NCI-H187 (cell line): ENCODE measurements around the gene CD7.

Experiments
- DNase-seq, 2 experiments: peaks; one replicate each; lab custom pipeline; 2025; lab: John Stamatoyannopoulos, UW

Gene CD7

DNA sequence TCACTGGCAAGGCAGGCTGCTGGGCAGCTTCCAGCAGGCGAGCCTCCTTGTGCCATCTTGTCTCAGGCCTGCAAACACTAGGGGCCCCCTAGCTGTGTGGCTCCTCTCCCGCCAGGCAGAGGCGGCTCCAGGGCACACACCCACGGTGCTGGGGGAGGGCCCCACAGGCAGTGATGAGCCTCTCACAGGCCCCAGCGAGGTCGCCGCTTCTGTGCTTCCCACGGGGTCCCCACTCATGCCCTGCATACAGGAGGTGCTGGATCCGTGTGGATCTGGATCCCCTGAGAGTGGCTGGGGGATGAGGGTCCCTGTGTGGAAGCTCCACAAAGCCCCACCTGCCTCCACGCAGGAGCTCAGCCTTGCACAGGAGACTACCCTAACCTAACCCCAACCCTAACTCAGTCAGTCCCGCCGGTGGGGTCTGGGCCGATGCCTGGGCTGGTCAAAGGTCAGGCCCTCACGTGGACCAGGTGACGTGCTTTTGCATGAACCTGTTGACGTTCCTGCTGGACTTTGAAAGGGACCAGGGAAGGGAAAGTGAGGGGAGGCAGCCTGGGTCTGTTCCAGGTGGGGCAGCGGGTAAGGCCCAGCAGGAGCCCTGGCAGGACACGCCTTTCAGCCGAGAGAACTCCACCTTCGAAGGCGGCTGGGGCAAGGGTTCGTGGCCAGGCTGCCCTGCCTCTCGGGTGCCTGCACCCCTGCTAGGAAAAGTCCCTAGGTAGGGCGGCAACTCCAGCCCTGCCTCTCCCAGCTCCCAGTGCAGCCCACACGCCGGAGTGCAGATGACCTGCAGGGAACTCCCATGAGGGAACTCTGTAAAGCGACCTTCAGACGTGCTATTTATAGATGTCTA, 11.0 kb upstream of the CD7 start:
- DNase-seq, result no peak

DNA sequence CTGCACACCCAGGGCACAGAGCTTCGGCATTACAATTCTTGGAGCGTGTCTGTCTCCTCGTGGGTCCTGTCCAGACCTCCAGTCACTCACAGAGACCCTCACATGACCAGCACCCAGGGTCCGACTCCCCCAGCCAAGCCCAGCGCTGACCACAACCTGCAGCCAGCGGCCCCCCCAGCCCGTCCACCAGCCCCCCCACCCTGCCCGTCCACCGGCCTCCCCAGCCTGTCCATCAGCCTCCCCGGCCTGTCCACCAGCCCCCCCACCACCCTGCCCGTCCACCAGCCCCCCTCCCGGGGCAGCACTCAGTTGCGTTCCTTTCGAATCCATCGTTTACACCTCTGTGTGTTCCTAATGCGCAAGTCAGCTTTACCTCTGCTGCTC, 10.3 kb upstream of the CD7 start:
- no peak for DNase-seq

DNA sequence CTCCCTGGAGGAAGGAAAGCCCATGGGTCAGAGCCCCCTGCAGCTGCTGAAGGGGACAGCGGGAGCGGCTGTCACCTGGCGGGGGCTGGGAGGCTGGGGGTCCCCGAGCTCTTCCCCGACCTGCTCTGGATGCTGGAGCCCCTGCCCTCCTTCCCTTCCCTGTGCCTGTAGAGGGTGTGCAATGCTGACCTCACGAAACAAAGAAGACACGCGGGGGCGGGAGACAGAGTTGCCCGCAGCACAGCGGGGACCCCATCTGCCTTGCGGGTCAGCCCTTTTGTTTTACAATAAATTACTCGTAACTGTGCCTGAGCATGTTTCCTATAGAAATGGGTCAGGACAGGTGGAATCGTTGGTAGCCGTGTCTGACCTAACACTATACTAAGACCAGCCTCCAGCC, 9.9 kb upstream of the CD7 start:
- no peak for DNase-seq

DNA sequence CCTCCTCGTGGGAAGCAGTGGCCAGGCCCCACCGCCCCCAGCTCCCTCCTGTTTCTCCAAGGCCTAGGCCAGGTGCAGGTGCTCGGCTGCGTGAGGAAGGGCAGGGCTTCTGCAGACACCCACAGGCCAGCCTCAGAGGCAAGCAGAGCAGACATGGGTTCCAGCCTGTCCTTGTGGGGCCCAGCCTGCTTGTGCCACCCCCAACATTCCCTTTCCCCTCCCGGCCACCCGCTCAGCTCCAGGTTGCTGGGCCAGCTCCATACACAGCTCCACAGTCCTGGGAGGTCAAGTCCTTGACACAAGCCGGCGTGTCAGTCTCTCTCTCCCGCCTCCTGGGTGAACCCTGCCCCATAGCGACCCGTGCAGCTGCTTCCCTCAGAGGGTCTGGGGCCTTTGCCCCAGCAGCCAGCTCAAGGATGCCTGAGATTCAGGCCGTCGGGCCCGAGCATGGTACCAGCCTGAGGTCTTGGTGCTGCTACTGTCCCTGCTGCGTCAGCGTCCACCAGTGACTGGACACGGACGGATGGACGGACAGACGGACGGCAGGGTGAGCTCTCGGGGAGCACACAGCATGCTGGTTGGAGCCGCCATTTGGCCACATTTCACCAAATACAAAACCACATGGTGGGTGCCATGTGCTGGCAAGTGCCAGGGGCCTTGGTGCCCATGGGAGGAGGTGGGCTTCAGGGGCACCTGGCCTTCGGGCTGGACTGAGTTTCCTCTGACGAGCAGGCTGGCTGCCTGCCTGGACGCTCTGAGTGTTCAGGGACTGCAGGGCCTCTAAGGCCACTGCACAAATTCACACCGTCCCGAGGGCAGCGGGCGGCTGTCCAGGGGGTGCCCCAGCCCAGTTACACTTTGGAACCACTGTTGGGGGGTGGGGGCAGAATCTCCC, 8.1 kb upstream of the CD7 start:
- no peak for DNase-seq

DNA sequence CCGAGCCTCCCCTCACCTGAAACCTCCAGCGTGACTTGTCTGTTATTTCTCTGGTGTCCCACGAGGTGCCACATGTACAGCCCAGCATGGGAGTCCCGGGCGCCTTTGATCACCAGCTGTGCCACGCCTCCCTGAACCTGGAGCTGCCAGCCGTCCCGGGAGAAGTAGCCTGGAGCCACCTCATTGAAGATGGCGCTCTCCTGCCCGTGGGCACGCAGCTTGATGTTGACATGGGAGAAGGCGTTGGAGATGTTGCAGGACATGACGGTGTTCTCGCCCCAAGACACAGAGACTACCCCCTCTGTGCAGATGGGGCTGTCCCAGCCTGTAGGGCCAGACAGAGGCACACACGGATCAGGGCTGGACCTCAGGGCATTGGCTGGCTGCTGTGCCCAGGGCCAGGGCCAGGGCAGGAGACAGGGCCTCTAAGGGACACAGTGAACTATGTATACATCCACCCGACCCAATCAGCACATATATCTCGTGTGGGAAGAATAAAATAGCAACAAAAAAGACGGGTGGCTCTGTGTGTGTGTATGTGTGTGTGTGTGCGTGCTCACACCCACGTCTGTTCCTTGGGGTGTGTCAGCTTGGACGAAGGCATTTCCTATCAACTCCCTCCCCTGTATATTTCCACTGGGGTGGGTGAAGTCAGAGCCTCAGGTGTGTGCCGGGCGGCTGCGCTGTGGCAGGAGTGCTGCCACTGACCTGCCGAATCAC, 7.3 kb upstream of the CD7 start:
- DNase-seq, result no peak

DNA sequence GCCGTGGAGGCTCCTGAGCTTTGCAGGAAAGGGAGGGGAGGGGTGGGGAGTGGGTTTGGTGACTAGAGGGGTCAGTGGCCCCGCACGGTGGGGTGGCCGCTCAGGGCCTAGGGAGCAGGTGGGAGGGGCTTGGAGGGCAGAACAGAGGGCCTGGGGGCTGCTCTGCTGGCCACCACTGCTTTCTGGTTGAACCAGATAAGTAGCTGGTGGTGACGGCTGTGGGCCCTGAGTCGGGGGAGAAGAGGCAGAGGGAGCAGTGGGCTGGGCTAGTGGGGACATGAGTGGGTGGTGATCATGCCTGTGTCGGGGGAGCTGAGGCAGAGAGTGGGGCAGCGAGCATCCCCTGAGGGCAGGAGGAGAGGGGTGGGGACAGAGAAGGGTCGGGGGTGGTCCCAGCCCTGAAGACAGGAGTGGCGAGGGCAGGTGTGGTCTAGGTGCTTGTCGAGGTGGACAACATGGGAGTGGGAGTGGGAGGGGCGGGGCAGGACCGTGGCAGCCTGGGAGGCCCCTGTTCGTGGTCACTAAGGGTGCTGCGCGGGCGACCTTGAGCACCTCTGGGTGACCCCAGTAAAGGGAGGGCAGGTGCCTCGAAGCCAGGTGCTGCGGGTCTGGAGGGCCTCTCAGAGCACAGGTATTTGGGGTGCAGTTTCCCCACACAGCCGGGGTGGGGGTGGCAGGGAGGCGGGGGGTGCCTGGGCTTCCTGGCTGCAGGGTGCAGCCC, 6.3 kb upstream of the CD7 start:
- no peak for DNase-seq

DNA sequence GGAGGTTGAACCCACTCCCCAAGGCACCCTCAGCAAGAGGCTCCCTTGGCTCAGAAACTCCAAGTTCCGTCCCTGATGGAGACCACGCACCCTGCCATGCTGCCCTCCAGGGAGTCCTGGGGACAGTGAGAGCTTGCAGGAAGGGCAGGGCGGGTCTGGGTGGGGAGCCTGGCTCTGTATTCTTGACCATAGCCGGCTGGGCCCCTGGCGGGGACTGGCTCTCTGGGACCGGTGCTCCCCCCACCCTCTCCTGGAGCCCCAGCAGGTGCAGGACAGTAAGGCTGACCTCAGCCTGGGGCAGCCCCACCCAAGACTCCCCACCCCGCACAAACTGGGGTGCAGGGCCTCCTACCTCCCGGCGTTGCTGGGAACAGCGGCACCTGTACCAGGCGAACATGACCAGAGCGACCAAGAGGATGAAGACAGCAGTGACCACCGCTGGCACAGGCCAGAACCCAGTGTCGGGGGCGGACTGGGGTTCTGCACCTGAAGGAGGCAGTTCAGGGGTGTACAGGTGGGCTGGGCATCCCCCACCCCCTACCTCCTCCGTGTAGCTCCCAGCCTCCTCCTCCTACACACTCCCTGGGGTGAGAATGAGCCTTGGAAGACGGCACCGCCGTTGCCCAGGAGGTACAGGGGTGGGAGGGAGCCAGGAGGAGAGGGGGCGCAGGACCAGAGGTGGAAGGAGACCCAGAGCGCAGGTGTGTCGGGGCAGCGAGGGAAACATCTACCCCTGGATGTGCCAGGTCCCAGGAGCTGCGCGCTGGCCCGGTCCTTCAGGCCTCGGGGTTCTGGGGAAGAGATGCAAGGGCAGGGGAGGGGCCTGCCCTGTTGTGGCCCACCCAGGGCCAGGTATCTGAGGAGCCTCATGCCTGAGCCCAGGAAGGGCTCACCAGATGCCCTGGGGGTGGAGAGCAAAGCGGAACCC, 5.4 kb upstream of the CD7 start:
- no peak for DNase-seq

DNA sequence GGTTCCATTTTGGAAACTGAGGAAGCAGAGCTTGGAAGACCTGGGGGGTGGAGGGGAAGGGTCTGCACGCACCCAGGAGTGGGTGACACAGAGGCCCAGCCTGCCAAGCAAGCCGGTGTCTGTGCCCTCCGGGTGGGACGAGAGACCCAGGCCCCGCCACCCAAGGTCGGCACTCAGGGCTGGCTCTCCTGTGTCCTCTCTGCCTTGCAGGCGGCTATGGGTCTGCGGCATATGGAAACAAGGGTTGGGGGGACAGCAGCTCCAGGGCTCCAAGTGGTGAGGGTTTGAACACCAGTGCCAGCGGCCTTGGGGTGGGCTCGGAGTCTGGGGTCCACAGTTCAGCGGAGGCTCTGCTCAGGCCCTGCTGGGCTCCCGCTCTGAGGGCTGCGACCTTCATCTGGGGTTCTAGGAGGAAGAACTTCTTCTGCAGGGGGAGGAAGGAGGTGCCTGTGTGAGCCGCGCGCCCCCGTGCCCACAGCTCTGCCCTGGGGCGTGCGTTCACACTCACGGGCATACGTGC, 4.6 kb upstream of the CD7 start:
- DNase-seq, result no peak

DNA sequence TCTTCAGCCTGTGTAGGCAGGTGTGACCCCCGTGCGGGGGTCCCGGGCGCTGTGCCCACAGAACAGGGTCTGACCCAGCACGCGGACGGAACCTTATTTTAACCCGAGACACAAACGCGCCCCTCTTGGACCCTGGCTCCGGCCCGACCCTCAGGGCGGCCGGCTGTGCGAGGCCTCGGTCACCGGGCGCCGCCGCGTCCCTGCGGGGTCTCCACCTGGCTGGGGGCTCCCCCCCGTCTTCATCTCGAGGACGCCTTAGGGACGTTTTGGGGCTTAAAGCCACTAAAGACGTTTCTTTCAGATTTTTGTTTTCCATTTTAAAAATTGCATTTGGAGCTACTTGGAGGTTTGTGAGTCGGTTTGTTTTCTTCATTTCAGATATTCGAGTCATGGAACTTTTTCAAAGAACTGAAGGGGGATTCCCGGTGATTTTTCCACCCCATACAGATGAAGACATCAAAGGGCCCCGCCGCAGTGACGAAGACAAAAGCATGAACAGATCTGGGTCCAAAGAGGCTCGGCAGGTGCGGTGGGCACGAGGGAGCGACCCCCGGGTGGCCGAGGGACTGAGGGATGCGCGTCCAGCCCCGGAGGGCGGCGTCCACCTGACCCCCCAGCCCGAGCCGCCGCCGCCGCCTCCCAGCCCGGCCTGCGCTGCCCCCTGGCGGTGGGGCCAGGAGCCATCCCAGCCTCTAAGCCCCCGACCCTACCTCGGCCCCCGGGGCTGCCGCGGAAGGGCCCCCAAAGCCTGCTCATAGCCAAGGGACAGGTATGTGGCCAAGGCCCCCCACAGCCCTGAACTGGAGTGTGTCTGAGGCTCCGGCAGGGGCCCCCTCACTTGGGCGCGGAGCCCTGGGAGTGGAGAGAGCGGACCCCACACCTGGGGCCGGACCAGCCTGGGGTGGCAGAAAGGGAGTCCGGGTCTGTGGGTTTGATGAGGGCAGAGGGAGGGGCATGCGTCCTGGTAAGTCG, 3.8 kb upstream of the CD7 start:
- no peak for DNase-seq

DNA sequence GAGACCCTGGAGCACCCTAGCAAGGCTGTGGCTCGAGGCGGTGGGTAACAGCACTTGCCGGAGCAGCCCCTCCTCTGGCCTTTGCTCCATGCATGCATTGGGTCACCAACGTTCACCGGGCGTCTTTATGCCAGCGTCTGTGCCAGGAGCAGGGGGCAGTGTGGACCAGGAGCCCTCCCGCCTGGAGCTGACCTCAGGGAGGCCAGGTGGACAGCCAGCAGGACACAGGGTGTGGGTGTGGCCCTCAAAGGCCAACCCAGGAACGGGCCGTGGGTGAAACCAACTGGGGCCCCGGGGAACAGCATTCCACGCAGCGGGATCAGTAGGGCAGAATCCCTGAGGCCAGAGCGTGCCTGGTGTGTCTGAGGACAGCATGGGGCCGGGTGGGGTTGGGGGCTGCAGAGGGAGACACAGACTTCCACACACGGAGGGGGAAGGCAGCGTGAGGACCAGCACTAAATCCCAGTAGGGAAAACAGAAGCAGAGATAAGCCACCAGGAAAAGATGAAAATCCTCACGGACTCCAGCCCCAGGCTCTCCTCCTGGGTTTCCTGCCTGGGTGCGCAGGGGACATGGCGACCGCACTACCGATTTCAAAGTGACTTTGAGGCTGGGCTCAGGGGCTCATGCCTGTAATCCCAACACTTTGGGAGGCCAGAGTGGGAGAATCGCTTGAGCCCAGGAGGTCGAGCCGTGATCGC, 2.9 kb upstream of the CD7 start:
- no peak for DNase-seq

DNA sequence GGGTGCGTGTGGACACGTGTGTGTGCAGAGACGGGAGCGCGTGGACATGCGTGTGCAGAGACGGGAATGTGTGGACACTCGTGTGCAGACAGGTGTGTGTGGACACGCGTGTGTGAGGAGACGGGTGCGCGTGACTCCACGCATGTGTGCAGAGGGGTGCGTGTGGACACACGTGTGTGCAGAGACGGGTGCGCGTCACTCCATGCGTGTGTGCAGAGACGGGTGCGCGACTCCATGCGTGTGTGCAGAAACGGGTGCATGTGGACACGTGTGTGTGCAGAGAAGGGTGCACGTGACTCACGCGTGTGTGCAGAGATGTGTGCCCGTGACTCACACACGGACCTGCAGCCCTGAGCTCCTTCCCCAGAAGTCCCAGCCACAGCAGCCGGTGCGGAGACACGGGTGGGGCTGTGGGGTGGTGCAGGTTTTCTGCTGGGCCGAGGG, 2.2 kb upstream of the CD7 start:
- DNase-seq, result no peak

DNA sequence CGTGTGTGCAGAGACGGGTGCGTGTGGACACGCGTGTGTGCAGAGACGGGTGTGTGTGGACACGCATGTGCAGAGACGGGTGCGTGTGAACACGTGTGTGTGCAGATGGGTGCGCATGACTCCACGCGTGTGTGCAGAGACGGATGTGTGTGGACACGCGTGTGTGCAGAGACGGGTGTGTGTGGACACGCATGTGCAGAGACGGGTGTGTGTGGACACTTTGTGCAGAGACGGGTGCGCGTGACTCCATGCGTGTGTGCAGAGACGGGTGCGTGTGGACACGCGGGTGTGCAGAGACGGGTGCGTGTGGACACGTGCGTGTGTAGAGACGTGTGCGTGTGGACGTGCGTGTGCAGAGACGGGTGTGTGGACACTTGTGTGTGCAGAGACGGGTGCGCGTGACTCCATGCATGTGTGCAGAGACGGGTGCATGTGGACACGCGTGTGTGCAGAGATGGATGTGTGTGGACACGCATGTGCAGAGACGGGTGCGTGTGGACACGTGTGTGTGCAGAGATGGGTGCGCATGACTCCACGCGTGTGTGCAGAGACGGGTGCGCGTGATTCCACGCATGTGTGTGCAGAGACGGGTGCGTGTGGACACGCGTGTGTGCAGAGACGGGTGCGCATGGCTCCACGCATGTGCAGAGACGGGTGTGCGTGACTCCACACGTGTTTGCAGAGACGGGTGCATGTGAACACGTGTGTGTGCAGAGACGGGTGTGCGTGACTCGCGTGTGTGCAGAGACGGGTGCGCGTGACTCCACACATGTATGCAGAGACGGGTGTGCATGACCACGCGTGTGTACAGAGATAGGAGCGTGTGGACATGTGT, 1.6 kb upstream of the CD7 start:
- DNase-seq, result no peak

DNA sequence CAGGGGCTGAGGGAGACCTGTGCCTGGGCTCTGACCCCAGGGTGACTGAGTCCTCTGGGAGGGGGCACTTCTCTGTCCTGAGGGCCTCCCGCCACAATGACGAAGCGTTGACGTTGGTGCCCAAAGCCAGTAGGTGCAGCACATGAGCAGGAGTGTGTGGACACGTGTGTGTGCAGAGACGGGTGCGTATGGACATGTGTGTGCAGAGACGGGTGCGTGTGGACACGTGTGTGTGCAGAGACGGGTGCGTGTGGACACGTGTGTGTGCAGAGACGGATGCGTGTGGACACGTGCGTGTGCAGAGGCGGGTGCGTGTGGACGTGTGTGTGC, 726 bp upstream of the CD7 start:
- no peak for DNase-seq

DNA sequence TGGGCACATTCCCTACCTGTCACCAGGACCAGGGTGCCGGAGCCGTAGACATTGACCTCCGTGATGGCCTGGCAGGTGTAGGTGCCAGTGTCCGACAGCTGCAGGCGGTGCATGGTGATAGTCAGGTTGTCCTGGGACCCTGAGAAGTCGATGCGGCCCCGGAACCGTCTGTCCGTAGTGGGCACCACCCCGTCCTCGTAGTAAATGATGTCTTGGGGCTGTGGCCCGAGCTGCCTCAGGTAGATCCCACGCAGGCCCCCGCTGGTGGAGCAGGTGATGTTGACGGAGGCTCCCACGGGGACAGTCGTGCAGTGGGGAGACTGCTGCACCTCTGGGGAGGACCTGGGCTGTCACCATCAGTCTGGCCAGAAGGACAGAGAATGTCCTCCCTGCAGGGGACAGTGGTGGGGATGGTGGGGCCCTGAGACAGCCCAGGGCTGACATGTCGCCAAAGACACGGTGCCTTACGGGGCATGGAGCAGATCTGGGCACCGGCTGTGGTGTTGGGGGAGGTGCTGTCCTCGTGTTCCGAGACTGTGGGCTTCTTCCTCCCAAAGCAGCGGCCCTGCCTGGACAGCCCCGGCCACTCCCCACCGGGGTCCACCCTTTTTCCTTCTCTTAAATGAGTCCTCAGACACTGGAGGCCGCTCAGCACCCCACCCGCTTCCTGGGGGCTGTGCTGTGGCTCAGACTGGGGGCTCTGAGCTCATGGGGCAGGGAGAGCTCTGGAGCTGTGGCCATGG, 586 bp downstream of the CD7 start:
- no peak for DNase-seq

DNA sequence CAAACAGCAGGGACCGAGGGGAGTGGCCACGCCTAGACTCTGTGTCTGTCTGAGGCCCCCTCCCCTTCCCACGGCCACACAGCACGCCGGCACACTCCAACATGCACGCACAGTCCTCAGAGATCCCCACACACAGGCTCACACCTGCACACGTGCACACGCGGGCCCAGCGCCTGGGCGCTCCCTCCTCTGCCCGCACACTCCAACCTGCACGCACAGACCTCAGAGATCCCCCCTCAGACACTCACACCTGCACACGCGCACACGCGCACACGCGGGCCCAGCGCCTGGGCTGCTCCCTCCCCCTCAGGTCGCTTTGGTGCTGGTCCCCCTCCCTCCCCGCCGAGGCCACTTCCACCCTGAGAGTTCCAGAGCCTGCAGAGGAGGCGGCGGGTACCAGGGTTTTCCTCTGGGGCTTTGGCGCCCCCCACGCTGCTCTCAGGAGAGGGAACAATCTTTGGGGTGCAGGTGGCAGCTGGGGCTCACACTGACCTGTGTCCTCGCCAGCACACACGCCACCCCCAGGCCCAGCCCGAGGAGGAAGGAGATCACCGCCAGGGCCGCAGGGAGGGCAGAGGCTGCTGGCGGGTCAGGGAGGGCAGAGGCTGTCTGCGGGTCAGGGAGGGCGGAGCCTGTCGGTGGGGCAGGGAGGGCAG, 1.6 kb downstream of the CD7 start:
- DNase-seq, result no peak

DNA sequence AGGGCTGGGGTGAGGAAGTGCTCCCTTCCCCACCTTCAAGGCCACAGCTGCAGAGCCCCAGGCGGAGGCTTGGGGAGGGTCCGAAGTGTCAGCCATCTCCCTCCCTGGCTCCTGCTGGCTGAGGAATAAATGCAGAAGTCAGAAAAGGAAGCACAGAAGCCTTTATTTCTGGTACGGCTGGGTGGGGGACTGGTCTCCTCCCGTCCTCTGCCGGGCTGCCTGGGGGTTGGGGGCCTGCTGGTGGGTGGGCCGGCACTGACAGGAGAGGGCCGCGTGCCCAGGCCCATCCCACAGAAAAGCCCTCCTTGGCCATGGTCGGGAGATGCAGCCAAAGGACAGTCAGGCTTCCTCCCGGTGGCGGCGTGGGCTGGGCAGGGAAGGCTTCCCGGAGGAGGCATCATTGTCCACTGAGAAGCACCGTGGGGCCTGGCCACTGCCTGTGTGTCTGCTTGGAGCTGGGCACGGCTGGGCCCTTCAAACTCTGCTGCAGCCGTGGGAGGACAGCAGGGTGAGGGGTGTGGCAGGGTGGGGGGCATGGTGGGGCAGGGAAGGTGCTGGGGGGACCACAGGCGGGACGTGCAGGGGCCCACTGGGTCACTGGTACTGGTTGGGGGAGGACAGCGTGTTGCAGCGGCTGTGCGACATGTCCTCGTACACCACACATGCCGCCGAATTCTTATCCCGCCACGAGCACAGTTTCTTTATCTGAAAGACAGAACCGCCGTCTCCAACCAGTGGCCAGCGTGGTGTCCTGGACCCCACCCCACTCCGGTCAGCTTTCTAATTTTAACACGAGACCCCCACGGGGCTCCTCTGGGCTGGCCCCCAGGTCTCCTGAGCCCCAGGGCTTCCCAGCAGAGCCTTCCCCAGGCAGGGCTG, 2.4 kb downstream of the CD7 start:
- no peak for DNase-seq
